Liver (tissue), 9 donors: ENCODE data around the gene FAM78B. TPM values are rescaled to one million over a fixed set of nuclear protein-coding genes. Genes with fewer than 3 reads are reported as not detected.

Source experiments
- DNase-seq: peaks from one replicate; pipeline ENCODE4 v3.0.0-alpha.2; 2017; ENCODE audit warnings: low spot score
- H3K27ac ChIP-seq, 2 donors: one replicate each; pipeline ENCODE4 v1.7.0; 2013; ENCODE audit warnings: inconsistent platforms in 2 of 2, low read length in 2 of 2, control low read depth in 1 of 2, low read depth in 1 of 2, mild to moderate bottlenecking in 1 of 2
- H3K27me3 ChIP-seq, 4 donors: one replicate each; pipeline versions ENCODE4 v1.6.1 to v1.7.0; 2013; ENCODE audit warnings: low read length in 3 of 4, inconsistent platforms in 1 of 4, mild to moderate bottlenecking in 1 of 4, moderate library complexity in 1 of 4; ENCODE audit not compliant: control insufficient read depth in 4 of 4, insufficient read depth in 4 of 4
- H3K36me3 ChIP-seq, 4 donors: one replicate each; pipeline versions ENCODE4 v1.6.1 to v1.7.0; 2013; ENCODE audit warnings: low read length in 3 of 4, mild to moderate bottlenecking in 3 of 4, low read depth in 1 of 4, moderate library complexity in 1 of 4; ENCODE audit not compliant: control insufficient read depth in 4 of 4, insufficient read depth in 3 of 4
- H3K4me1 ChIP-seq, 4 donors: one replicate each; pipeline versions ENCODE4 v1.6.1 to v1.7.0; 2013; ENCODE audit warnings: low read length in 3 of 4, mild to moderate bottlenecking in 3 of 4, moderate library complexity in 1 of 4; ENCODE audit not compliant: control insufficient read depth in 4 of 4, insufficient read depth in 4 of 4
- H3K4me3 ChIP-seq, 3 donors: one replicate each; pipeline versions ENCODE4 v1.6.1 to v1.7.0; 2013; ENCODE audit warnings: low read length in 3 of 3, control low read depth in 1 of 3, low read depth in 1 of 3, mild to moderate bottlenecking in 1 of 3
- H3K9ac ChIP-seq, 2 donors: one replicate each; pipeline ENCODE4 v1.7.0; 2013; ENCODE audit warnings: low read length in 2 of 2, mild to moderate bottlenecking in 2 of 2, moderate library complexity in 2 of 2, control low read depth in 1 of 2, low read depth in 1 of 2
- H3K9me3 ChIP-seq, 4 donors: one replicate each; pipeline versions ENCODE4 v1.6.1 to v1.7.0; 2013; ENCODE audit warnings: low read length in 3 of 4; ENCODE audit not compliant: control insufficient read depth in 4 of 4
- EGR1 ChIP-seq, 2 donors: IDR thresholded peaks; 2 replicates each; pipeline ENCODE4 v1.6.1; 2016 to 2018; ENCODE audit warnings: antibody characterized with exemption in 2 of 2, low read depth in 2 of 2
- FOXA1 ChIP-seq: IDR thresholded peaks from 2 replicates; pipeline ENCODE4 v1.6.1; 2016; ENCODE audit warnings: antibody characterized with exemption
- FOXA2 ChIP-seq: IDR thresholded peaks from 2 replicates; pipeline ENCODE4 v1.6.1; 2016; ENCODE audit warnings: antibody characterized with exemption
- GABPA ChIP-seq, 2 donors: IDR thresholded peaks in 1 of 2; conservative IDR thresholded peaks in 1 of 2; 2 replicates each; pipeline ENCODE4 v1.6.1; 2016; ENCODE audit warnings: antibody characterized with exemption in 2 of 2, mild to moderate bottlenecking in 1 of 2, moderate library complexity in 1 of 2
- HNF4A ChIP-seq, 2 donors: conservative IDR thresholded peaks; 2 replicates each; pipeline ENCODE4 v1.6.1; 2016; ENCODE audit warnings: antibody characterized with exemption in 2 of 2, mild to moderate bottlenecking in 2 of 2
- HNF4G ChIP-seq: IDR thresholded peaks from 2 replicates; pipeline ENCODE4 v1.6.1; 2016; ENCODE audit warnings: antibody characterized with exemption
- JUND ChIP-seq, 2 donors: IDR thresholded peaks; 2 replicates each; pipeline ENCODE4 v1.6.1; 2016; ENCODE audit warnings: antibody characterized with exemption in 2 of 2
- NR2F2 ChIP-seq: IDR thresholded peaks from 2 replicates; pipeline ENCODE4 v1.6.1; 2016; ENCODE audit warnings: antibody characterized with exemption
- RAD21 ChIP-seq, 2 donors: IDR thresholded peaks; 2 replicates each; pipeline ENCODE4 v1.6.1; 2016; ENCODE audit warnings: antibody characterized with exemption in 2 of 2, mild to moderate bottlenecking in 2 of 2
- RXRA ChIP-seq, 2 donors: IDR thresholded peaks; 2 replicates each; pipeline ENCODE4 v1.6.1; 2017 to 2018; ENCODE audit warnings: antibody characterized with exemption in 2 of 2, mild to moderate bottlenecking in 1 of 2
- SP1 ChIP-seq: IDR thresholded peaks from 2 replicates; pipeline ENCODE4 v1.6.1; 2018; ENCODE audit warnings: antibody characterized with exemption, mild to moderate bottlenecking
- TAF1 ChIP-seq: conservative IDR thresholded peaks from 2 replicates; pipeline ENCODE4 v1.6.1; 2016; ENCODE audit warnings: antibody characterized with exemption, mild to moderate bottlenecking
- YY1 ChIP-seq: IDR thresholded peaks from 2 replicates; pipeline ENCODE4 v1.6.1; 2016; ENCODE audit warnings: antibody characterized with exemption, mild to moderate bottlenecking
- whole genome bisulfite sequencing: extraction: QIAGEN DNeasy Blood & Tissue Kit; methylation state at CpG from one replicate; pipeline ENCODE4 v1.1.7; 2013; 5-methylcytosine and 5-hydroxymethylcytosine counted together
- polyA plus RNA-seq, 2 donors: library from polyadenylated mRNA; stranded (reverse) in 1 of 2; unstranded in 1 of 2; fragments of 200-250 nt in 1 of 2; fragments of >200 nt in 1 of 2; fragmentation: Nextera tagmentation in 1 of 2; extraction: Ambion mirVana in 1 of 2; gene quantifications; one replicate each; pipeline versions ENCODE4 v1.2.1 to v1.2.3, GENCODE V29; 2013 to 2015
- total RNA-seq, 2 donors: library from RNA; depleted of rRNA; stranded (reverse); fragments of >200 nt; gene quantifications; one replicate each; pipeline ENCODE4 v1.2.3, GENCODE V29; 2014
- TF ChIP-seq, protein P1 (sequence below): IDR thresholded peaks from 2 replicates; pipeline ENCODE4 v1.6.1; 2016; ENCODE audit warnings: antibody characterized with exemption
- TF ChIP-seq, protein P2 (sequence below): IDR thresholded peaks from 2 replicates; pipeline ENCODE4 v1.6.1; 2016; ENCODE audit warnings: antibody characterized with exemption, mild to moderate bottlenecking
- TF ChIP-seq, protein P3 (sequence below): fragments of 150-350 bp; IDR thresholded peaks from 2 replicates; pipeline ENCODE4 v1.5.1; 2017; ENCODE audit warnings: improper control_type of control experiment, low read depth, low read length; ENCODE audit not compliant: missing input control
- TF ChIP-seq, protein P4 (sequence below): IDR thresholded peaks from 2 replicates; pipeline ENCODE4 v1.6.1; 2016; ENCODE audit warnings: antibody characterized with exemption
- TF ChIP-seq, protein P5 (sequence below): IDR thresholded peaks from 2 replicates; pipeline ENCODE4 v1.6.1; 2016; ENCODE audit warnings: antibody characterized with exemption
- donor health status: healthy.
- donor health status: healthy.
- donor health status: healthy.
- donor health status: healthy.
- donor health status: healthy.

The FAM78B gene
- total and polyA plus RNA-seq, 4 donors = 0.14 to 0.92 (median 0.49) TPM

DNA sequence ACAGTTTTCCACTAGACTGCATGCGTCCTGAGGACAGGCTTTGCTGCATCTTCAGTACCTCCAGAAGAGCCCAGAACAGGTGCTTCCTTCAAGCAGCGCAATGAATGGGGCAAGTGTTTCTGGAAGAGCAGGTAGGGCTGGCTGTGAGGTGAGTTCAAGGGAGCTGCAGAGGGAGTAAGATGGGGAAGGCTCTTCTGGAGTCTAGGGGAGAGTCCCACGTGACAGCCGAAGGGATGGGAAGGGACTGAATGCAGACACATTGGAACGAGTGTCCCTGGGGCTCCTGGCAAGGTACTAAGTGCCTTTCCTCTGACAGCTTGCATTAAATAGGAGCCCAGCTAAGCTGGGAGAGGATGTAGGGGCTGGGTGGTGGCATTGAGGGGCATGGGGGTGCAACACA is 84.2 kb downstream of the FAM78B start:
- TF ChIP-seq, protein P1, sequence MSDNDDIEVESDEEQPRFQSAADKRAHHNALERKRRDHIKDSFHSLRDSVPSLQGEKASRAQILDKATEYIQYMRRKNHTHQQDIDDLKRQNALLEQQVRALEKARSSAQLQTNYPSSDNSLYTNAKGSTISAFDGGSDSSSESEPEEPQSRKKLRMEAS = no peak
- no peak for TF ChIP-seq FOXA2
- no peak for TF ChIP-seq TAF1
- TF ChIP-seq RAD21 (IDR thresholded peaks at IDR 0.05) = no peak
- TF ChIP-seq SP1 = no peak
- TF ChIP-seq GABPA (IDR thresholded peaks at IDR 0.05 in 1 of 2, conservative IDR thresholded peaks at IDR 0.05 in 1 of 2) = no peak
- no peak for TF ChIP-seq HNF4G
- TF ChIP-seq FOXA1 = no peak
- no peak for TF ChIP-seq JUND (IDR thresholded peaks at IDR 0.05)
- TF ChIP-seq, protein P2, sequence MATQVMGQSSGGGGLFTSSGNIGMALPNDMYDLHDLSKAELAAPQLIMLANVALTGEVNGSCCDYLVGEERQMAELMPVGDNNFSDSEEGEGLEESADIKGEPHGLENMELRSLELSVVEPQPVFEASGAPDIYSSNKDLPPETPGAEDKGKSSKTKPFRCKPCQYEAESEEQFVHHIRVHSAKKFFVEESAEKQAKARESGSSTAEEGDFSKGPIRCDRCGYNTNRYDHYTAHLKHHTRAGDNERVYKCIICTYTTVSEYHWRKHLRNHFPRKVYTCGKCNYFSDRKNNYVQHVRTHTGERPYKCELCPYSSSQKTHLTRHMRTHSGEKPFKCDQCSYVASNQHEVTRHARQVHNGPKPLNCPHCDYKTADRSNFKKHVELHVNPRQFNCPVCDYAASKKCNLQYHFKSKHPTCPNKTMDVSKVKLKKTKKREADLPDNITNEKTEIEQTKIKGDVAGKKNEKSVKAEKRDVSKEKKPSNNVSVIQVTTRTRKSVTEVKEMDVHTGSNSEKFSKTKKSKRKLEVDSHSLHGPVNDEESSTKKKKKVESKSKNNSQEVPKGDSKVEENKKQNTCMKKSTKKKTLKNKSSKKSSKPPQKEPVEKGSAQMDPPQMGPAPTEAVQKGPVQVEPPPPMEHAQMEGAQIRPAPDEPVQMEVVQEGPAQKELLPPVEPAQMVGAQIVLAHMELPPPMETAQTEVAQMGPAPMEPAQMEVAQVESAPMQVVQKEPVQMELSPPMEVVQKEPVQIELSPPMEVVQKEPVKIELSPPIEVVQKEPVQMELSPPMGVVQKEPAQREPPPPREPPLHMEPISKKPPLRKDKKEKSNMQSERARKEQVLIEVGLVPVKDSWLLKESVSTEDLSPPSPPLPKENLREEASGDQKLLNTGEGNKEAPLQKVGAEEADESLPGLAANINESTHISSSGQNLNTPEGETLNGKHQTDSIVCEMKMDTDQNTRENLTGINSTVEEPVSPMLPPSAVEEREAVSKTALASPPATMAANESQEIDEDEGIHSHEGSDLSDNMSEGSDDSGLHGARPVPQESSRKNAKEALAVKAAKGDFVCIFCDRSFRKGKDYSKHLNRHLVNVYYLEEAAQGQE = no peak
- no peak for TF ChIP-seq RXRA (IDR thresholded peaks at IDR 0.05)
- TF ChIP-seq EGR1 (IDR thresholded peaks at IDR 0.05; ENCODE audit: low read depth in 2 of 2) = no peak
- TF ChIP-seq, protein P3, sequence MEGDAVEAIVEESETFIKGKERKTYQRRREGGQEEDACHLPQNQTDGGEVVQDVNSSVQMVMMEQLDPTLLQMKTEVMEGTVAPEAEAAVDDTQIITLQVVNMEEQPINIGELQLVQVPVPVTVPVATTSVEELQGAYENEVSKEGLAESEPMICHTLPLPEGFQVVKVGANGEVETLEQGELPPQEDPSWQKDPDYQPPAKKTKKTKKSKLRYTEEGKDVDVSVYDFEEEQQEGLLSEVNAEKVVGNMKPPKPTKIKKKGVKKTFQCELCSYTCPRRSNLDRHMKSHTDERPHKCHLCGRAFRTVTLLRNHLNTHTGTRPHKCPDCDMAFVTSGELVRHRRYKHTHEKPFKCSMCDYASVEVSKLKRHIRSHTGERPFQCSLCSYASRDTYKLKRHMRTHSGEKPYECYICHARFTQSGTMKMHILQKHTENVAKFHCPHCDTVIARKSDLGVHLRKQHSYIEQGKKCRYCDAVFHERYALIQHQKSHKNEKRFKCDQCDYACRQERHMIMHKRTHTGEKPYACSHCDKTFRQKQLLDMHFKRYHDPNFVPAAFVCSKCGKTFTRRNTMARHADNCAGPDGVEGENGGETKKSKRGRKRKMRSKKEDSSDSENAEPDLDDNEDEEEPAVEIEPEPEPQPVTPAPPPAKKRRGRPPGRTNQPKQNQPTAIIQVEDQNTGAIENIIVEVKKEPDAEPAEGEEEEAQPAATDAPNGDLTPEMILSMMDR = no peak
- TF ChIP-seq, protein P4, sequence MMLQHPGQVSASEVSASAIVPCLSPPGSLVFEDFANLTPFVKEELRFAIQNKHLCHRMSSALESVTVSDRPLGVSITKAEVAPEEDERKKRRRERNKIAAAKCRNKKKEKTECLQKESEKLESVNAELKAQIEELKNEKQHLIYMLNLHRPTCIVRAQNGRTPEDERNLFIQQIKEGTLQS = no peak
- no peak for TF ChIP-seq YY1
- TF ChIP-seq HNF4A (conservative IDR thresholded peaks at IDR 0.05) = no peak
- TF ChIP-seq, protein P5, sequence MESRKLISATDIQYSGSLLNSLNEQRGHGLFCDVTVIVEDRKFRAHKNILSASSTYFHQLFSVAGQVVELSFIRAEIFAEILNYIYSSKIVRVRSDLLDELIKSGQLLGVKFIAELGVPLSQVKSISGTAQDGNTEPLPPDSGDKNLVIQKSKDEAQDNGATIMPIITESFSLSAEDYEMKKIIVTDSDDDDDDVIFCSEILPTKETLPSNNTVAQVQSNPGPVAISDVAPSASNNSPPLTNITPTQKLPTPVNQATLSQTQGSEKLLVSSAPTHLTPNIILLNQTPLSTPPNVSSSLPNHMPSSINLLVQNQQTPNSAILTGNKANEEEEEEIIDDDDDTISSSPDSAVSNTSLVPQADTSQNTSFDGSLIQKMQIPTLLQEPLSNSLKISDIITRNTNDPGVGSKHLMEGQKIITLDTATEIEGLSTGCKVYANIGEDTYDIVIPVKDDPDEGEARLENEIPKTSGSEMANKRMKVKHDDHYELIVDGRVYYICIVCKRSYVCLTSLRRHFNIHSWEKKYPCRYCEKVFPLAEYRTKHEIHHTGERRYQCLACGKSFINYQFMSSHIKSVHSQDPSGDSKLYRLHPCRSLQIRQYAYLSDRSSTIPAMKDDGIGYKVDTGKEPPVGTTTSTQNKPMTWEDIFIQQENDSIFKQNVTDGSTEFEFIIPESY = no peak
- TF ChIP-seq NR2F2 = no peak
- DNase-seq = no peak
- Histone ChIP-seq H3K27ac (no peak overlapping the region), H3K4me3 (no peak overlapping the region), H3K36me3 (no peaks in the 10 kb centered on the region), H3K9ac (no peak overlapping the region), H3K27me3 (no peaks in the 10 kb centered on the region), H3K4me1 (no peaks in the 10 kb centered on the region), H3K9me3 (no peaks in the 10 kb centered on the region)
- WGBS = 91% methylated on average over 5 of the region's 5 CpGs
